ENCODE results near the gene NAA35.
"Not testable (repeated sequence)": the region's sequence is repeated elsewhere in the genome, so short reads cannot be mapped to it uniquely, and the experiment has no call there.

The NAA35 gene

DNA sequence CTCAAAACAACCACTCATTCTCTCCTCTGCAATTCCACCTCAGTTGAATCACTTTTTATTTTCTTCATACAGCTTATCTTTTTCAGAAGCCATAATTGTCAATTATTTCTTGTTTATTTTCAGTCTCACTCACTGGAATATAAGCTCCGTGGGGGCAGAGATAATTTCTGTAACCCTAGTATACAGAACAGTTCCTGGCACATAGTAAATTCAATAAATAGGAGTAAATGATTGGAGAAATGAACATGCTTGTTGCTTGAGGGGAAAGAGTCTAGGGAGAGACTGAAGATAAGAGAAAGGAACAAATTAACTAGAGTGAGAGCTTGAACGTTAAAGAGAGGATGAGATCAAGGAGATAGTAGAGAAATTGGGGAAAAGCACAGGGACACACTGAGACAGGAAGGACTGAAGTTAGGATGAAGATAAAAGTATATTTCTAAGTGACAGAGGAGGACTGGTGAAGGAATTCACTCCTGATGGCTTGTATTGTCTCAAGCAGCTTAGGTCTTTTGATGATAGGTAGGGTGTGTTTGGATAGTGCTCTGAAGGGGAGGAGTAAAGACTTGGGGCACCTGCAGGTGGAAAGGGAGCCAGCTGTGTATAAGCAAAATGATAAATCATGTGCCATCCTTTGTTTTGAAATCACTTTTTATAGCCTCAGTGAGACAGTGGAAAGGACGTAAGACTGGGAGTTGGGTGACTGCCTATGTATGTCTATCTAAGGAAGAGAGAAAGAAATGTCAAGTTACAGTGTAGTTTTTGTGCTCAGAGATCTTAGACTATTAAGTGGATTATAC is 2.2 kb downstream of the NAA35 start:
- Histone ChIP-seq H3K4me3 (no peak overlapping the region), H3K27ac (peak overlapping the region in 2 of 21 experiments; percentile 8 to 50)

DNA sequence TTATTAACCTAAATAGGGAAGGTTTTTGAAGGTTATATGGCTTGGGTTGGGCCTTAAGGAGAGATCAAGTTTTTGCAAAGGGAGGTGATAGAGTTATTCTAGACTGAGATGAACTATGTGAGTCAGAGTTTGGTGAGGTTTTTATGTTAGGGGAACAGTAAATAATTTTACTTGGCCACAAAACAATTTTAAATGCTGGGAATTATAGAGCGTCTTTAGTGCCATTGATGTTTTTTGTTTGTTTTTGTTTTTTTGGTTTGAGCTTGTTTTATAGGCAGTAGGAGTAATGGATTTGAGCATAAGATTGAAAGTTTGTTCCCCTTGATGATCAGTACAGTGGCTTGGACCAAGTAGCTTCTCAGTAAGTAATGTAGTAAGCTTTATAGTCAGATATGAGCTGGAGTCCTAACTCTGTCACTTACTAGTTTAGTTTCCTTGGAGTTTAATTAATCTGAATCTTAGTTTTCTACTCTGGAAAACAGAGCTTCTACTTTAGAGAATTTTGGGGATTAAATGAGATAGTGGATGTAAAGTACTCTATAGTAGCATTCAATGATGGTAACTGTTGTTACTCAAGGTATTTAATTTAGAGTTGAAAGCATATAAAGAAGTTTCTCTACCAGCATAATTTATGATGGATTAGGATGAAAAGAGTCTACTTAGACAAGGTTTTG is 2.9 kb downstream of the NAA35 start:
- Histone ChIP-seq H3K4me3 (no peak overlapping the region), H3K27ac (peak overlapping the region in 1 of 21 experiments; percentile 50)

DNA sequence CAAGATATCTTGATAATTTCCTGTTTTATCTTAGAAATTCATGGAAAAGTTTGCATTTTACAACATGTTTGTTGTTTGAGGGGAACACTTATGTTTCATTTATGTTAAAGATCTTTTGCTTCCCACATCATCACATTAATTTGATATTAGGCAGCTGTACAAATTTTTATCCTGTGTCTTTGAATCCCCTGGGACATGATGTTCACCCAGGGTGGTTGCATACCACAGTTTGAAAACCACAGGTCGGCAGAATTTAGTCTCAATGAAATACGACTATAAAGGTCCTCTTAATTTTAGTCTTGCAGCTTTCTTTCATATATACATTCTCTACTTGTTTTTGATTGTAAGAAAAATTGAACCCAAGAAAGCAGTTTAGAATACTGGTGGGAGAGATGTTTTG is 3.7 kb downstream of the NAA35 start:
- Histone ChIP-seq H3K27ac (no peak overlapping the region), H3K4me3 (no peak overlapping the region)

DNA sequence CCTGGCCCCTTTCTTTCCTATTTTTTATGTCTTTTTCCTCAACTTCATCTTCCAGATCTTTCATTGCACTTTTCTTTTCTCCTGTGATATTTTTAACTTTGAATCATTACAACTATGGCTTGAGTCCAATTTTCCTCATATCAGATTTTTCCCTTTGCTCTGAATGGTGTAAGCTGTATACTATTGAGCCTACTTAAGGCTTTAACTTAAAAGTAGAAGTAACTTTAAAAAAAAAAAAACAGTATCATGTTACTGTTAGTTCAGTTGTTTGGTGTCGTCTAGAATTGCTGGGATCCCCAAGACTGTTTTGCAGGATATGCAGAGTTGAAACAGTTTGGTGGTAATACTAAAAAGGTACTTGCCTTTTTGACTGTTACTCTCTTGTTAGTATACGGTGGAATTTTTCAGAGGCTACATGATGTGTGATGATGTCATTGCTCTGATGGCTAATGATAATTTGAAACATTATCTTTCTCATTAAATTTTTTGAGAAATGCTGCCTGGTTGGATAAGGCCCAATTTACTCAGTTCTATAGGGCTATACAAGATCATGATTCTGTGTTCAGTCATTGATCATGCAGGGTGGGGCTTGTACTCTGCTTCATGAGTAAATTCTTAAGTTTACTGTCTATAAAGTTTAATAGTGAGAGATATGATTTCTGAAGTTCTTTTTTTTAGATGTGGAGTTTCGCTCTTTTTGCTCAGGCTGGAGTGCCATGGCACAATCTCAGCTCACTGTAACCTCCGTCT is 8.8 kb downstream of the NAA35 start:
- no peak overlapping the region for H3K27ac ChIP-seq
- no peak overlapping the region for H3K4me3 ChIP-seq

DNA sequence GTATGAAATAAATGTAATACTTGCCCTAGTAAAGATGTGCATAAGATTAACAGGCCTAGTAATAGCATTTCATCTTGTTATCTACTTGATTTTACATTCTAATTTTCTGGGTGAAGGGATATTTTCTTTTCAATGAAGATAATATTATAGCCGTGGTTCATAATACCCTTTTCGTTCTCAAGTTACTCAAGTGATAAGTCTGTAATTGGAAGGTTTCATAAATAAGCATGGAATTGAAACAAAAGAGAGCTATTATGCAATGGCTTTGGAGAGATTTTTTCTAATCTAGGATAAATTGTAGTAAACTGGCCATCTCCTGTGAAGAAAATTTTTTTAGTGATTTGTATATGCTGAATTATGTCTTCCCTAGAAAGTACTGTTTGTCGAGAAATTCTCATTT is 19.0 kb downstream of the NAA35 start:
- Histone ChIP-seq H3K4me3 (no peak overlapping the region), H3K27ac (no peak overlapping the region)

DNA sequence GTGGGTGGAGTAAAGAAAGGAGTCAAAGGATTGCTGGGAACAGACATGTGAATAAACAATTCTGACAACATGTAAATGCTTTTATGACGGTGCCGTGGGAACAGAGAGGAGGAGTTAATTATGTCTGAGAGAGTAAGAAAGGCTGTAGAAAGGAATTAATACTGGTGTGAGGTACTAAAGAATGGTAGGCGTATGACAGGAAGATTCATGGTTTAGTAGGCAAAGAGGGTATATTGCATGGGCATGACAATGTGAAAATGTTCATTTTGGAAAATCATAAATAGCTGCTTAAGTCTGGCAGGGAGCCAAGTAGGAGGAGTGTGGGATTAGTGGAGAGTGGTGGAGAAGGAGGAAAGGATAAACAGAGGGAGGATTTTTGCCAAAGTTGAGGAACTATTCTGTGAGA is 19.7 kb downstream of the NAA35 start:
- Histone ChIP-seq H3K27ac (no peak overlapping the region), H3K4me3 (no peak overlapping the region)

DNA sequence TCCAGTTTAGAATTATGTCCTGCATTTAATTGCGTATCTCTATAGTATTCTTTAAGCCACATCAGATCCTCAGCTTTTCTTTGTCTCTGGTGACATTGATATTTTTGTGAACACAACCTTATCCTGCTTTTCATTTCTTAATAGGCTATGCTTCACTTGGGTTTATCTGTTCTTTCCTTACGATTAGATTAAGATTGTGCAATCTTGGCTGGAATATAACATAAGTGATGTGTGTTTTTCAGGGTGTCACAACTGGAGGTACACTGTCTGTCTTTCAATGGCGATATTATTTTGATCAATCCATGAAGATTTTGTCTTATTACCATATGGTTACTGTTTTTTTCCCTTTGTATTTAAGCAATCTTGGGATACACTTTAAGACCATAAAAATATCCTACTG is 23.6 kb downstream of the NAA35 start:
- no peak overlapping the region for H3K27ac ChIP-seq
- no peak overlapping the region for H3K4me3 ChIP-seq

DNA sequence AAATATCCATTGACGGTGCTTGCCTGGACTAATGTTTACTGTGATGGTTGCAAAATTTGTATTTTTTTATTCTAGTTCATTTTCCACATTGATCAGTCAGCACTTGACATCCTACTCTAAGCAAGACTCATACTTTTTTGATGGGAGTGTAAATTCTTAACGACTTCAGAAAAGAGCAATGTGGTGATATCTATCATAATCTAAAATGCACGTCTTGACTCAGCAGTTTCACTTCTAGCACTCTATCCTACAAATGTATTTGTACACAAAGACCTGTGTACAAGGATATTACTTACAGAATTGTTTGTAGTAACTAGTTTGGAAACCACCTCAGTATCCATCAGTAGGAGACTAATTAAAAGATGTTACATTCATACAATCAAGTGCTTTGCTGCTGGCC is 24.0 kb downstream of the NAA35 start:
- no peak overlapping the region for H3K27ac ChIP-seq
- no peak overlapping the region for H3K4me3 ChIP-seq

DNA sequence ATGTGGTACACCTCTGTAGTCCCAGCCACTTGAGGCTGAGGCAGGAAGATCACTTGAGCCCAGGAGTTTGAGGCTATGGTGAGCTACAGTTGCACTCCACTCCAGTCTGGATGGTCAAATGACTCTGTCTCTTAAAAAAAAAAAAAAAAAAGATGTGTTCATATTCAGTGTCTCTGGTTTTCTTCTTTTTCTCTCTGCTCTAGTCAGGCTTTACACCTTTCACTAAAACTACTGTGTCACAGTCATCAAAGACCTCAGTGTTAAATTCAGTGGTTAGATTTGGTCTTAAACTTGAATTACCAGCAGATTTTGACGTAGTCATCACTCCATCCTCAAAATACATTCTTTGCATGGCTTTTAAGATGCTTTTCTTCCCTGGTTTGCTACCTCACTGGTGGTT is 28.8 kb downstream of the NAA35 start:
- Histone ChIP-seq H3K4me3 (no peak overlapping the region), H3K27ac (no peak overlapping the region)

DNA sequence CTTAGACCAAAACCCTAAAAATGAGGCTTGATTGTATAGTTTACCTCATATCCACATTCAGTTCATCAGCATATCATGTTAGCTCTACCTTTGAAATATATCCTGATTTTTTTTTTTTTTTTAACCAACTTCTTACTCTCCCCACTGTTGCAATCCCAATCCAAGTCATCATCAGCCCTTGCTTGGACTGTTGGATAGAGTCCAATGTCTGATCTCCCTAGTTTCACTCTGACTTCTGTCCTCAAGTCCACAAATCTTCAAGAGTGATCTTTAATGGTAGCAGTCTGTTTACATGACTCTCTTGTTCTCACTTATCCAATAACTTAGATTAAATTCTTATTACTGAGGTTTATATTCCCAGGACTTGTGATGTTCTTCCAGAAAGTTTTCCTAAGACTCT is 30.8 kb downstream of the NAA35 start:
- no peak overlapping the region for H3K4me3 ChIP-seq
- H3K27ac ChIP-seq: no peak overlapping the region

DNA sequence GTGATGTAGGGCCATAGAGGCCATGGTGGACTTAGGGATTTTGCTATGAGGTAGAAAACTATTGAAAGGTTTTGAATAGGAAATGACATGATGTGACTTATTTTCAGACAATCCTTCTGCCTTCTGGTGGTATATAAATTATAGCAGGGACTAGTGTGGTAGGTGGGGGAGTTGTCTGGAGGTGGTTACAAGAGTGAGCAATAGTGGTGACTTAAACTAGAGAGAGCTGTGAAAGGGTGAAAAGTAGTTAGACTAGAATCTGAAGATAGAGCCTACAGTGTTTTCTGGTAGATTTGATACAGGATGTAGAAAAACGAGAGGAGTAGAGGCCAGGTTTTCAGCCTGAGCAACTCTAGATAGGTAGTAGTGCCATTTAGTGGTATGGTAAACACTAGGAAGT is 32.3 kb downstream of the NAA35 start:
- Histone ChIP-seq H3K27ac (no peak overlapping the region), H3K4me3 (no peak overlapping the region)

DNA sequence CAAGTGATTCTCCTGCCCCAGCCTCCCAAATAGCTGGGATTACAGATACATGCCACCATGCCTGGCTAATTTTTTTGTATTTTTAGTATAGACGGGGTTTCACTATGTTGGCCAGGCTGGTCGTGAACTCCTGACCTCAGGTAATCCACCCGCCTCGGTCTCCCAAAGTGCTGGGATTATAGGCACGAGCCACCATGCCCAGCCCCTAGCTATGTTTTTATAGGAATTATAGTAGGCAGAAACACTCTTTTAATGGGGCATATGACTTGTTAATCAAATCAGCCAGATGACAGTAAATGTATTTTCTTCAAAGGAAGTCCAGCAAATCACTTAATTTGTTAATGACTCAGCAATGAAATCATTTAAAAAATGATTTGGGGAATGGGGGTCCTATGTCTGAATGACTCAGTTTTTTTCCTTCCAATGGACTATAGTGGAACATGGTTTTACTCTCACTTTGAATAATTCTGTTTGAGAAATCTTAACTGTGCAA is 33.2 kb downstream of the NAA35 start:
- H3K27ac ChIP-seq, H3K4me3 ChIP-seq: not testable (repeated sequence)

DNA sequence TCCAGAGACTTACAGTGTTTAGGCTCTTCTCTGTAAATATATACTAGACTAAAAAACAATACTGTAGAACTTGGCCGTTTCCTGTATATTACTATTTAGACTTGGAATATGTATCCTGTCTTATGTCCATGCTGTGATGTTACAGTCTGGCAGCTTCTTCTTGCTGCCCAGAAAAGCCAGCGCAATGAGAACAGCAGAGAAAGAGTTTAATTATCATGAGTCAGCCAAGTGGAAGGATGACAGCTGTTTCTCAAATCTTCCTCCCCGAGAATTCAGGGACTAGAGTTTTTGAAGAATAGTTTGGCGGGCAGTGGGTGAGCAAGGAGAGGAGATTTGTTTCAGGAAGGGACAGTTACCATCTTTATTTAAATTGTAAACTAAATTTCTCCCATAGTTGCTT is 37.5 kb downstream of the NAA35 start:
- Histone ChIP-seq H3K27ac (no peak overlapping the region), H3K4me3 (no peak overlapping the region)

DNA sequence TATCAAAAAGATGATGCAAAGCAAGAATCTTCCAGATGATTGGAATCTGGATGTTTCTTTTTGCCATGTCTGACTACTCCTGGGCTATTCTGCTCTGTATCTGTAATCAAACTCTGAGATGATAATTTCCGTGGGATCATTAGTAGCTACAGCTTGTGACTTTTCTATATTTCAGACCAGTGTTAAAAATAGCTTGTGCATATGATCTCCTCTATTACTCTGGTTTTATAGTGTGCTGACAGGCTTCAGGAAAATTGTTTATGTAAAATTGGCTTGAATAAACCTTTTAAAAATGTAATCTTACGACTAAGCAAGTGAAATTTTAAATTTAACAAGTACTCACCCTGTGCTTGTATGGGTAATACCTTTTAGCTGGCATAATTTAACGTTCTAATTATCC is 40.4 kb downstream of the NAA35 start:
- Histone ChIP-seq H3K27ac (no peak overlapping the region), H3K4me3 (no peak overlapping the region)

DNA sequence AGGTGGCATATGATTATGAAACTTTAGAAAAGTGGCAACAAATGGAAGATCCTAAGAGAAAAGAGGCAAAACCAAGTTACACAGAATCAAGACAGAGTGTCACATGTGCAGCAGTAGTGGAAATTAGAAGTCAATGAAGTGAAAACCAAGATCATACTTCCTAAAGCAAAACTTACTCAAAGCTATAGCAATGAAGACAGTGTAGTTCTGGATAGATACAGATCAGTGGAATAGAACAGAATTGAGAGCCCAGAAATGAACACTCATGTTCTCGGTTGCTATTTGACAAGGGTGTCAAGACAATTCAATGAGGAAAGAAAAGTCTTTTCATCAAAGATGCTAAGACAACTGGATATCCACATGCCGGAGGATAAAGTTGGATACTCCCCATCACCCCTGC is 43.5 kb downstream of the NAA35 start:
- H3K4me3 ChIP-seq: no peak overlapping the region
- no peak overlapping the region for H3K27ac ChIP-seq

DNA sequence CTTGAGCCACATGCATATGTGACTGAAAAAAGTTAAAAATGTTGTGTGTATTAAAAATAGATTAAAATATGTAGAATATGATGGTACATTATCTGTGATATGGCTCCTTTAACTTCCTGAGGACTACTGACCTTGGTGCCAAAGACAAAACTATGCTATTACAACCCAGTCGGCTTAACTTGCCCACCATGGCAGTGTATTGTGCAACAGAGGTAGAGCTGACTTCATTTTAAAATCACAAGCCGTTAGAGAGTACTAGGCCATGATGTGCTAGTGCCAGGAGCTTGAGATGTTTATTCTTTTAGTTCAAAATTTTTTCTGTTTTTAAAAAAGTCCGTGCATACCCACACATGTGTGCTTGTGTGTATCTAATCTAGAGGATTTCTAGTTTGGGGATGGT is 46.3 kb downstream of the NAA35 start:
- no peak overlapping the region for H3K27ac ChIP-seq
- H3K4me3 ChIP-seq: no peak overlapping the region

DNA sequence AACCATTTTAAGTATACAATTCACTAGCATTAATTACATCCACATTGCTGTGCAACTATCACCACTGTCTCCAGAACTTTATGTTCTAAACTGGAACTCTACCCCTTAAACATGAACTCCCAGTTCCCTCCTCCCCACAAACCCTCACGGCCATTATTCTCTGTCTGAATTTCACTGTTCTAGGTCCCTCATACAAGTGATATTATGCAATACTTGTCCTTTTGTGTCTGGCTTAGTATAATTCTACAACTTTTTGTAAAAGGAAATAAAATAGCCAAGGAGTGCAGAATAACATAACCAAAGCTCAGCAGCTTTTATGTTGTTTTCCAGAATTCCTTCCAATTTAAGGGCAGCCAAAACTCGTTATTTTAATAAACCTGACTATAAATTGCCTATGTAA is 53.2 kb downstream of the NAA35 start:
- no peak overlapping the region for H3K4me3 ChIP-seq
- H3K27ac ChIP-seq: no peak overlapping the region

DNA sequence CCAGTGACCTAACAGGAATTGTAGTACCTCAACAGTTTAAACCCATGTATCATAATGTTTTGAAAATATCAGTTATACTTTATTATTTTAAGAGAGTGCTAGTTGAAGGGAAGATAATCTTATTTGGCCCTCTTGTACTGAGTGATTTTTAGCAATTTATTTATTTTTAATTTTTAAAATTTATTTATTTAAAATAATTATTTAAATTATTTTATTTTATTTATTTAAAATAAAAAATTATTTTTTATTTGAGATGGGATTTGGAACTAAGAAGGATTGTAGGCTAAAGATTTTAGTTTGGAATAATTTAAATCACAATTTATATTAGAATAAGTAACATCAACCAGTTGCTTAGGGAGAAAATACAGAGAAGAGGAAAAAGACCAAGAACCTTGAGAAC is 54.2 kb downstream of the NAA35 start:
- H3K4me3 ChIP-seq: no peak overlapping the region

DNA sequence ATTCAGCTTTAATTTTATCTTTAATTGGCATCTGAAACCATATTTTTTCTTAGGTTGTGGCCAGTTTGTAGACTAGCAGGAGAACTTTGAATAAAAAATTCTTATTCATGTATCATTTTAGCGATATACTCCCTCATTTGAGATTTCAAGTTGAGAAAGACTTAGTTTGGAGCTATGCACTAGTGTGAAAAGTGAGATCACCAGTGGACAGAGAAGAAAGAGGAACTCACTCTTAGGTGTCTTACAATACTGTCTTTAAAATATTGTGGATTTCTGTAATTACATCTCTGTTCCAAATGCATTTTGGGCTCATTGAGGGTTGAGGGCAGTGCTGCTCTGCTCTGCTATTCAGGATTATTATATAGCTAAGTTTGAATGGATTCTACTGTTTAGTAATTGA is 54.7 kb downstream of the NAA35 start:
- no peak overlapping the region for H3K27ac ChIP-seq
- no peak overlapping the region for H3K4me3 ChIP-seq

More for the DNA sequence above, 54.2 kb downstream of the NAA35 start:
- H3K27ac ChIP-seq: no peak overlapping the region

DNA sequence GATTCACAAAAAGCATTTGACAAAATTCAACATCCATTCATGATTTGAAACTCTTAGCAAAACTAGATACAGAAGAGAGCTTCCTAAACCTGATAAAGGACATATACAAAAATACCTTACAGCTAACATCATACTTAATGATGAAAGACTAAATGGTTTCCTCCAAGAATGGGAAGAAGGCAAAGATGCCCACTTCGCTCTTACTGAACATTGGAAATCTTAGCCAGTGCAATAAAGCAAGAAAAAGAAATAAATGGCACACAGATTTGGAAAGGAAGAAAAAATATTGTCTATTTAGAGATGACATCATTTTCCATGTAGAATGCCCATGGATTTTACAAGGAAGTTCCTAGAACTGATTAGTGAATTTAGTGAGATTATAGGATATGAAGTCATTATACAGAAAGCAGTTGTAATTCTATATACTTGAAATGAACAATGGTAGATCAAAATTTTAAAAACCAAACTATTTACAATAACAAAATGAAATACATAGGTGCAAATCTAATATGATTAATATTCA is 64.4 kb downstream of the NAA35 start:
- no peak overlapping the region for H3K4me3 ChIP-seq
- no peak overlapping the region for H3K27ac ChIP-seq

DNA sequence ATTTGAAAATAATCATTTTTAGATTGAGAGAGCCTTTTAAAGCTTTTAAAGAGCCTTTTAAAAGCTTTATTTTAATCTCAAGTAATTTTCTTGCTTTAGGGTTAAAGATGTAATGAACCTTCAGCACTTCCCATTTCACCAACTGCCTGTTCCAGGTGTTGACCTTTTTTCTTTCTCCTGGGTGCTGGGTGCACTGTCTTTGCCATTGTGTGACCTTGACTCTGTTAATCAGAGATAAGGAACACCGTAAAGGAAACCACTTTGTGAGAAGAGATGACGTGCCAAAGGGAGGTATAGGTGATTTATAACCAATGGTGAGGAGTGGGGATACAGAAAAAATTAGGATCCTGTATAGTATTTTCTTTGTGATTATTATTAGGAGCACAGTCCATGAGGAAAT is 68.2 kb downstream of the NAA35 start:
- Histone ChIP-seq H3K27ac (no peak overlapping the region), H3K4me3 (no peak overlapping the region)

Data from skin epidermis (tissue), 12 donors.